Activated T-cell treated with anti-CD3 and anti-CD28 coated beads for 4 hours (primary cell): ENCODE measurements around the gene MCCC2.
"Not testable (repeated sequence)": the region's sequence is repeated elsewhere in the genome, so short reads cannot be mapped to it uniquely, and the experiment has no call there.

Experiments used
- DNase-seq: peaks from one replicate; pipeline ENCODE4 v3.0.0-alpha.2; 2020

The MCCC2 gene

DNA sequence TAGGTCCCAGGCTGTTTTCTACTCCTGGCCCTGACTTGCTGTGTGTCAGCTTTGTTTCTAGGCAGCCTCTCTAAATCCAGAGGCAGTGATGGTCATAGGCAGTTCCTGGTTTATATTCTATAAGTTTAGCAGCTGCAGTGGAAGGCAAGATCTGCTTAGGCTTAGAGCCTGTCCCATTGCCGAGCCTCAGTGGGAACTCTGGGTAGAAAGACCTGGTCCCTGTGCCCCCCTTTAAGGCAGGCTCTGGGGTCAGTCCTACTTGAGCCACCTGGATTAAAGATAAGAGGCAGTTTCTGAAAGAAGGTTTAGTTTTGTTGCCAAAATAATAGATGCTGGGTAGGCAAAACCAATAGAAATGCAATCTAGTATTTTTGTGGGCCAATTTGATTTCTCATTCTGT lies 13.6 kb downstream of the MCCC2 start:
- DNase-seq = no peak

DNA sequence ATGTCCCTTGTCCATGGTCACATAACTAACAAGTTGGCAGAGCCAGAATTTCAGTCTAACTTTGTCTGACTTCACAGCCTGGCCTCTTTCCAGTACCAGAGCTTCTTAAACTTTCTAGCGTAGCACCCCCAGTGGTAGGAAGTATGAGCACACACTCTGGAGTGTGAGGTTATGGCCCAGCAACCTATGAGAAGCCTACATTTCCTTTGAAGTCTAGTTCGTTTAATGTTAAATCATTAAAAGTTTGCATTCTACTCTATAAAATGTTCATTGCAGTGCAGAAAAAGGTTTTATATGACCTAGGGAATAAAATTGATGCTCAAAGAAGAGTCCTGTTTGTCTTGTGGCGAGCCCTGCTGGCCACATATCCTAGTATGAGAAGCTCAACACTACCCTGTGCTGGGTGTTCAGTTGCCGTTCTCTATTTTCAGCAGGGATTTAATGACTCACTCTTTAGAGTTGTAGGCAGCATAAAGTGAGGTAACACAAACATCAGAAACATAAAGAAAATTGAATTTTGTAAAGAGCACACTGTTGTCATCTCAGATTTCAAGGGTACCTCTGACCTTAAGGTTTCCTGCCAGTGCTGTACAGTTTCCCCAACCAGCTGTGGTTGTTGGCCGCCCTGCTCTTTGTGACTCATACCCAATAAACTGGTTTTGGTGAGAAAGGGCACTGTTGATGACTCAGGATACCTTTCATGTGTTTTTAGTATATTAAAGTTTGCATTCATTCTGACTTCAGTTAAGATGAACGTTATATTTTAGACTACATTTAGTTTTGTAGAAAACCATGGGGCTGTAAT lies 14.3 kb downstream of the MCCC2 start:
- DNase-seq = peak; percentile 47

GRCh38 chr5:71609916-71610315 lies 22.8 kb downstream of the MCCC2 start:
- DNase-seq = not testable (repeated sequence)

- DNase-seq = no peak
Measured at GRCh38 chr5:71615809-71616208, 28.7 kb downstream of the MCCC2 start.

- no peak for DNase-seq
Measured at GRCh38 chr5:71620630-71621029, 33.5 kb downstream of the MCCC2 start.

DNA sequence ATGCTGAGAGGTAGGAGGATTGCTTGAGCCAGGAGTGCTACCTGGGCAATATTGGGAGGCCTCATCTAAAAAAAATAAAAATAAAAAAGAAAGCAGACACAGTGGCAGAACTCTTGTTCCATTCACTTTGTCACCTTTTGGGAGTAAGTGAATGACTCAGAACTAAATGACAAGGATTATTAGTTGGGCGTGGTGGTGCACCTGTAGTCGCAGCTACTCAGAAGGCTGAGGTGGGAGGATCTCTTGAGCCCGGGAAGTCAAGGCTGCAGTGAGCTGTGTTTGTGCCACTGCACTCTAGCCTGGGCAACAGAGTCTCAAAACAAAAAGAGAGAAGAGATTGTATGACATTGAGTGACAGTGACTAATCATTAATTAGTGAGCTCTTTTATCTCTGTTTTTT lies 34.1 kb downstream of the MCCC2 start:
- DNase-seq = no peak

GRCh38 chr5:71621741-71622140 lies 34.6 kb downstream of the MCCC2 start:
- no peak for DNase-seq

GRCh38 chr5:71623221-71623794 lies 36.2 kb downstream of the MCCC2 start:
- DNase-seq = no peak

GRCh38 chr5:71629950-71630349 lies 42.8 kb downstream of the MCCC2 start:
- DNase-seq = no peak

DNA sequence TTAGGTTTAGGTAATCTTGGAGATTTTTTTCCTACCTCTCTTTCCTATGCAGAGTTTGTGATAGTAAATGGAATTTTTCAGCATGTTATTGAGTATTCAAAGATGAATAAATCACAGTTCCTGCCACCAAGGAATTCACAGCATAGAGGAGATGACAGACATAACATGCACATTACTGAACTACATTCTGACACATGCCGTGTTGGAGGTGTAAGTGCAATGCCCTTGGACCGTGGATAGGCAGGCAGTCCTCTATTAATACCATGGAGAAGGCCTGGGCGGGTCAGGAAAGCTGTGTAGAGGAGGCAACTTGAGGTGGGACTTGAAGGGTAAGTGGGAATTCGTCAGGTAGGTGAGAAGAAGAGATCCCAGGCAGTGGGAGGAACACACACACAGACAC lies 43.9 kb downstream of the MCCC2 start:
- no peak for DNase-seq

GRCh38 chr5:71632168-71632567 lies 45.0 kb downstream of the MCCC2 start:
- DNase-seq = no peak

DNA sequence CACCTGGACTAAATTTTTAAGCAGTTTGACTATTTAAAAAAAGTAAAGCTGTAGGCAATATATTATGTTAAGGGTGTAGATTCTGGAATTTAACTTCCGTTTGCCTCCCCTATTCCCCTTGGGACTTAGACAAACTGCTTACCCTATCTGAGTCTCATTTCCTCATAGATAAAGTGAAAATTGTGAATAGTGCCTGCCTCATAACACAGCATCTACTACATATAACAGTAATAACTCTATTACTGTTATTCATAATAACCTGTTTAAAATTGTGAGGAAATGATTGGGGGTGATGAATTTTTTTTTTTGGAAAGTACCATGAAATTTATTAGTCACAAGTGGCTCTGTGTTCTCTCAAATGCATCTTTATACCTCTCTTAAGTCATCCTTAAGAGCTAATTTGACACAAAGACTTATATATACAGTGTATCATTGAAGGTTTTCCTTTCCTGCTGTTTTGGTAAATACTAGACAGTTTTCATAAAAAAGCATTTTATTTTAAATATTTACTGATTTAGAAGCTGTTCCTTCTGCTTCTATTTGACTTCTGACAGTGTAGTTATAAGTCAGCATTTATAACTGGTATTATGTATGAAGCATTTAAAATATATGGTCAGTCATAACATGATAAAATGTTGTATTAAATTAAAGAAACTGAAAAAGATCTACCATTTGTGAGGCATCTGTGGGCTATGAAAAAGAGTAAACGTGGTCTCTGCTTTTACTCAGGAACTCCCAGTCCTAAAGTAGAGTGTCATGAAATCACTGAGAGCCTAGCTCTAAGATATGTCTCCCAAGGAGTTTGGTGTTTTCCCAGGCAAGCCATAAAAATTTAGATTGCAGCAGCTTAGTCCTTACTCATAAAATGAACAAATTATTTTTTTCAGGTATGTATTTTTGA lies 46.4 kb downstream of the MCCC2 start:
- no peak for DNase-seq

DNA sequence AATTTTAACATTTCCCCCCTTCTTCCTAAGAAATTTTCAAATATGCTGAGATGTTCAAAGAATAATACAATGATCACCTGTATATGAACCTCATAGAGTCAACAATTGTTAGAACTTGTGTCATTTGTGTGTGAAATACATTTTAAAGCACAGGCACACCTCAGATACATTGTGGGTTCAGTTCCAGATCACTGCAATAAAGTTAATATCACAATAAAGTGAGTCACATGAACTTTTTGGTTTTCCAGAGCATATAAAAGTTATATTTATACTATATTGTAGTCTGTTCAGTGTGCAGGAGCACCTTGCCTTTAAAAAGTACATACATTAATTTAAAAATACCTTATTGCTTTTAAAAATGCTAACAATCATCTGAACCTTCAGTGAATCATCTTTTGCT lies 50.0 kb downstream of the MCCC2 start:
- no peak for DNase-seq

DNA sequence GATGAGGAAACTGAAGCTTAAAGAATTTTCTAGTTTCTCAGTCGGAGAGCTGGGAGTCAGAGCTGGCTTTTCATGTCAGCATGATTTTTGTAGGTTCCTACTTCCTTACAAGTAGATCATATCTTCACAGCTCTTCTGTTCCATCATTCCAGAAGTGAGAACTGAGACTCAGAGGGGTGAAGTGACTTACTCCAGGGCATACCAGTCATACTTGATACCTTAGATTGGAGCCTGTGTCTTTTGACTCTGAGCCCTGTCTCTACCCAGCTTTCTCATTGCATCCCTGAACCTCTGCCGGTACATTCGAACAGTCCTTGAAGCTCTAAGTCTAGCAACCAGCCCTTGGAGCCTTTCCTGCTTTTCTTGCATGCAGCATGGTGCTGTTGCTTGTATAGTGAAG lies 53.3 kb downstream of the MCCC2 start:
- no peak for DNase-seq

- DNase-seq = no peak
Measured at GRCh38 chr5:71645030-71645429, 57.9 kb downstream of the MCCC2 start.

DNA sequence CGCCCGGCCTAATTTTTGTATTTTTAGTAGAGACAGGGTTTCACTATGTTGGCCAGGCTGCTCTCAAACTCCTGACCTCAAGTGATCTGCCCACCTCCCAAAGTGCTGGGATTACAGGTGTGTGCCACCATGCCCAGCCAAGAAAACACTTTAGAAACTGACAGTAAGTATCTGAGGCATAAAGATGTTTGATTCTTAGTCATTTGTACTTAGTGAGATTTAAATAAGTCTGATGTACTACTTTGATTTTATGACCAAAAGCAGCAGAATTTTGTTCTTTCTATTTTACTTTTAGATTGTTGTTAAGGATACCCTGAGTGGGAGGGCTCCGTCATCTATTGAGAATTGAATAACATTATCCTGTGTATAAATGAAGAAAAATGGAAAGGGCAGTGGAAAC lies 63.8 kb downstream of the MCCC2 start:
- DNase-seq = not testable (repeated sequence)

- peak; percentile 7 for DNase-seq
Measured at GRCh38 chr5:71651579-71651978, 64.4 kb downstream of the MCCC2 start.

- no peak for DNase-seq
Measured at GRCh38 chr5:71652349-71652748, 65.2 kb downstream of the MCCC2 start.

GRCh38 chr5:71652803-71653543 lies 65.8 kb downstream of the MCCC2 start:
- no peak for DNase-seq

DNA sequence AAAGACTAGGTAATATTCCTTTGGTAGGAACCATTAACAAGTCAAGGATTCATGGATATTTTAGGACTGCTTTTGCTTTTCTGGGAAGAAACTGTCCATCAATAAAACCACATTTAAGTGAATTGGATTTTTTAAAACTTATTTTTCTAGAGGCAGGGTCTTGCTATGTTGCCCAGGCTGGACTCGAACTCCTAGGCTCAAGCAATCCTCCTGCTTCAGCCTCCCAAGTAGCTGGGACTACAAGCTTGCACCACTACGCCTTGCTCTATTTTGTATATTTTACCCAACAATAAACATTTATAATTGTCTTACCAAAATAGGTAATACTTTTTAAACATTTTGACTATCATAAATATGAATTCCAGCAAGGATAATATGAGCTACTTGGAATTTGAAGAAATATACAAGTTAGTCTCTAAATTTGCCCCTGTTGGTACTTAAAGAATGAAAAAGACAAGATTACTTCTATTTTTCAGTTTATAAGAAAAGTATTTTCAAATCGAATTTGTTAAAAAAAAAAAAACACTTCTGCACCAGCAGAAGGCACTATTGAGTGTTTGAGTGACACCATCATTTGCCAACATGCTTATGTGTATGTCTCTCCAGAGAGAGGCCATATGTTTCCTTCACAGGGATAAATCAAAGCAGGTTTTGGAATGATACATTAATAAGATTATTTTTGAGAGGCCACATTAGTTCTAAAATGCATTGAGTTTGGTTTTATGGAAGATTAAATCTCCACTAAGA lies 71.9 kb downstream of the MCCC2 start:
- no peak for DNase-seq

DNA sequence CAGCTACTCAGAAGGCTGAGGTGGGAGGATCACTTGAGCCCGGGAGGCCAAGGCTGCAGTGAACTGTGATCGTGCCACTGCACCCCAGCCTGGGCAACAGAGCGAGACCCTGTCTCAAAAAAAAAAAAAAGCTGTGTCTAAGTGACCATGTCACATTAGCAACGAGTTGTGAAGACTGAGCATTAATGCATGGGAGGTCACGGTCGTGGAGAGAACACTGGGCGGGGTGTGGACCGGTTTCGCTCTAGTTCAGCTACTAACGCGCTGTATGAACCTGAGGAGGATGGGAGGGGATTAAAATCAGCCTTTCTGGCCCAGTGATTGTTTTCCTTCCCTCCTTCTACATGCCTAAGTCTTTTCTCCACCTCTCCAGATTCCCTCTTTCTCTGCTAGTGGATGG lies 75.2 kb downstream of the MCCC2 start:
- DNase-seq = no peak
